NK-92 treated with Interleukin-12 subunit alpha and Interleukin-12 subunit beta, amount 100 ng/mL, for 24 hours (cell line): ENCODE results near the gene MAML2.
A peak's percentile ranks its signal among the peaks of the same experiment; 100 is the strongest.

Experiments used
- DNase-seq: peaks from one replicate; lab custom pipeline; 2025; lab: John Stamatoyannopoulos, UW

MAML2 gene

DNA sequence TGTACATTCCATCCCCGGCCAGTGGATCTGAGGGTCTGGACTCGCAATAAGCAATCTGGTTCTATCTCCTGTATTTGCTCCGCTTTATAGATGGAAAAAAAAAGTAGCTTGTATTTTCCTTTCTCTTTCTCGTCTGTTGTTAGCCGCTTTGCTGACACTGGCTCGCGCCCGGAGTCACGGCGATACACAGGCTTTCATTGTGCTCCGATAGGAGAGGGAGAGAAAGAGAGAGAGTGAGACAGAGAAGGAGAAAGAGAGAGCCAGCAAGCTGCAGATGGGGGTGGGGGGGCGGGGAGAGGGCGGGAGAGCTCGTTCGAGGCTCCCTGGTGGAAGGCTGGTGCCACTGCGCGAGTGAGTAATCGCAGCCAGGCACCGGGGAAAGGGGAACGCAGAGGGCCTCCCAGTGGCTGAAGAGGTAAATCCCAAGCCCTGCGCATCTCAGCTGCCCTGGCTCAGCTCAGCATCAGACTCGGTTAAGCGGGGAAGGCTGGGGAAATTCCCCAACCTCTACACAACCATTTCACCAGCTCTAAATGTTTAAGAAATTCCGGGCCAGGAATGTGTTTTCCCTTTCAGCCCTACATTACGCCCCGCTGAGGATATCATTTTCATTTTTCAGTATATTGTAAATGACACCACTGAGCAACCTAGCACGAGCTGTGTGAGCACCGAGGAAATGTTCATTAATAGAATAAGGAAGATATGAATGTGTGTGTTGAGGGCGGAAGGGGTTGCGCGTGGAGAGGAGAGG is at the start of gene MAML2:
Gene MAML2, minus strand, starts transcription at position 235 of the 751 bp plus-strand sequence. CDS start 1,300 bp downstream, outside the sequence.
- DNase-seq: peak; percentile 86

DNA sequence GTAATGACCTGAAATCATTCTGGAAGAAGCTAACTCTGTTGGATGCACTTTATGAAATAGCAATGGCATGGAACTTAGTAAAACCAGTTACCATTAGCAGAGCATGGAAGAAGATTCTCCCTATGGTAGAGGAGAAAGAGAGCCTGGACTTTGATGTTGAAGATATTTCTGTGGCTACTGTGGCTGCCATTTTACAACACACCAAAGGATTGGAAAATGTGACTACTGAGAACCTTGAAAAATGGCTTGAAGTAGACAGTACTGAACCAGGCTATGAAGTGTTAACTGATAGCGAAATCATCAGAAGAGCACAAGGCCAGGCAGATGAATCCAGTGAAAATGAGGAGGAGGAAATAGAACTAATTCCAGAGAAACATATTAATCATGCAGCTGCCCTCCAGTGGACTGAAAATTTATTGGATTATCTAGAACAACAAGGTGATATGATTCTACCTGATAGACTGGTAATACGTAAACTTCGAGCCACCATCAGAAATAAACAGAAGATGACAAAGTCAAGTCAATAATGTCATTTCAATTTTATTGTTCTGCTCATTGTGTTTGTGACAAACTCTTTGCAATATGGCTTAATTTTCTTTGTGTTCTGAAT is 48.8 kb upstream of the MAML2 start:
- DNase-seq: no peak

DNA sequence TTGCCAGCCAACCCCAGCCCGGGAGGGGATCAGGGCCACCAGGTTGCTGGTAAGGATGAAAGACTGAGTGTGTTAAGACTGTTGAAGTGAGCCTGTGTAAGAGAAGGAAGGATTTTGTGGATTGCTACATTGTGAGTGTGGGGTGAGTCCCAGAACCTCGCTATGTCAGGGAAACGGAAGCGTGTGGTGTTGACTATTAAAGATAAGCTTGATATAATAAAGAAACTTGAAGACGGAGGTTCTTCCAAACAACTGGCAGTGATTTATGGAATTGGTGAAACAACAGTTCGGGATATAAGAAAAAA is 47.4 kb upstream of the MAML2 start:
- DNase-seq: no peak

GRCh38 chr11:96389720-96390487 is 46.9 kb upstream of the MAML2 start, which contains the start of the genes CCDC82 and JRKL:
Gene CCDC82 (minus strand): TSS chr11:96389912. CDS start chr11:96384747, 5,165 bp downstream.
Gene JRKL (plus strand): TSS chr11:96390013. CDS start chr11:96390650, 637 bp downstream.
- DNase-seq: peak; percentile 94

GRCh38 chr11:96388891-96389719 is 46.1 kb upstream of the MAML2 start:
- DNase-seq: no peak

DNA sequence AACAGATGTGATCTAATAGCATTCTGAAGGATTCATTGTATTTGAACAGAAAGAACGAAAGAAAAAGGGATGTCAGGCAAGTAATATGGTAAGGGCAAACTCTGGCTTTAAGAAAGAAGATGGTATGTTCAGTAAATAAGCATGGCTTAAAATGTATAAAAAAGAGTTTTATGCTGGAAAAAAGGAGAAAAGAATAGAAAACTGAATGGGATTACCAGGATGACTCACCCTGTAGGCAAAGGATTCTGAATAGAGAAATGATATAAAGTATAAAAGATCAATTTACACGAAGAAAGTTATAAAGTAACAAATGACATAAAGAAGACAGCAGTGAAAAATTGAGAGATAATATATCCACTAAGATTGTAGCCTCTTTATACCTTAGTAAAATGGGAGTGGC is 42.2 kb upstream of the MAML2 start:
- DNase-seq: no peak

GRCh38 chr11:96384156-96384555 is 41.2 kb upstream of the MAML2 start:
- DNase-seq: no peak

DNA sequence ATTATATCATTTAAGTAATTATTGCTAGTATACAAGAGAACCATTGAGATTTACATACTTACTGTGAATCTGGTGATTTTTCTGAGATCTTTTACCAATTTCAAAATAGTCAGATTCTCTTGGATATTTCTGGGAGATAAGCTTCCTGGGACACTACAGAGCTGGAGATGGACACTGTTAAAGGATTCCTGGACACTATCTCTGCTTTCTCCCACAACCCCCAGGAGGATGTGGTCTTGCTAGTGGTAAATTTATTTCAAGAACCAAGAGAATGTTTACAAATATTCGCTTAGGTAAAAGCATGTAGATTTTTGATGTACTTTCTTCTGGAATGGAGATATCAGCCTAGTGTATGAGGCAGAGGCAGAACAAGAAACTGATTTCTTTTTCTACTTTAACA is 33.8 kb upstream of the MAML2 start:
- no peak for DNase-seq

DNA sequence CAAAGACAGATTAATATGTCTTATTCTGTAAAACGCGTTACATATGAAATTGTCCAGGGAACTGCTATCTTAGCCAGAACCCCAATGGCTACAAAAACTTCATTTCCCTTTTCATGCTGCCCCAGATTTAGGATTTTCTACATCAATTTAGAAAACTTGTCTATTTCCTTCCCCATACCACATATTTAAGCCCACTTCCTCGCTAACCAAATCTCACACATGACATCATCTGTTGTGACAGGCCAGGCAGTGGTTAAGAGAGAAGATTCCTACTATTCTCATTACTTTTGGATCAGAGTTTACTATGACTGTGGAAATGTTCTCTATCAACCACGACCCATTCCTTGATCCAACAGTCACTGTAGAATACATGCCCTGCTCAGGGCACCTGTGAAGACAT is 30.8 kb upstream of the MAML2 start:
- DNase-seq: no peak

- no peak for DNase-seq
Observed at GRCh38 chr11:96367342-96367741, 24.3 kb upstream of the MAML2 start.

GRCh38 chr11:96366024-96366423 is 23.0 kb upstream of the MAML2 start:
- no peak for DNase-seq

DNA sequence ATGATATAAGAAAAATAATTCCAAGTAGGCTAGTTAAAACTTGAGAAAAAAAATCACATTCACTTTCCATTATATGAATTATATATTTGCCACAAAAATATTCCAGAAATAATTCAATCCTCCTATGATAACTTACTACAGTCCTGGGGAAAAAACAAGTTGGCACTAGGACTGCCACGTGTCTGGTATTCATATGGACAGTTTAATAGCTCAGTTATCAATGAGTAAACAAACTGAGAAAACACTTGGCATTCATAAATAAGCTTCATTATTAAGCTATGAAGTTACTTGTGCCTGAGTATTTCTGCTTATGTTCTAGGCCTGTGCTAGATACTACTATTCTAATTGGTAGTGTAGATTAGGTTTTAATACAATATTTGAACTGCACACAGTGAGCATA is 22.5 kb upstream of the MAML2 start:
- no peak for DNase-seq

DNA sequence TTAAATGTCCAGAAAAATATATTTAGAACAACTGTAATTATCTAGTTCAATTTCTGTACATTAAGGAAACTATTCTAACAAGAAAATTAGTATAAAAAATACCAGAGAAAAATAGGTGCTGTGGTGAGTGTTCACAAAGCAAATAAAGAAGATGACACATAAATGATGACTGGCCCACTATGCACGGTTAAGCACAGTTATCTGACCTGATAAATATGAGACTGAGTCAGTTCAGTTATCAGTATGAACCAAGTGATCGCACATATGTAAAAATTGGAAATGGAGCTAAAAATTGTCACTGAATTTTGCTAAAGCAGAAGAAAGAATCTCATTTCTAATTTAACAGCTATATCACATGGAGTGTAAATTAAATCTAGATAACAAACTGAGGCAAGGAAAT is 18.8 kb upstream of the MAML2 start:
- no peak for DNase-seq

- no peak for DNase-seq
Observed at GRCh38 chr11:96358321-96358720, 15.3 kb upstream of the MAML2 start.

DNA sequence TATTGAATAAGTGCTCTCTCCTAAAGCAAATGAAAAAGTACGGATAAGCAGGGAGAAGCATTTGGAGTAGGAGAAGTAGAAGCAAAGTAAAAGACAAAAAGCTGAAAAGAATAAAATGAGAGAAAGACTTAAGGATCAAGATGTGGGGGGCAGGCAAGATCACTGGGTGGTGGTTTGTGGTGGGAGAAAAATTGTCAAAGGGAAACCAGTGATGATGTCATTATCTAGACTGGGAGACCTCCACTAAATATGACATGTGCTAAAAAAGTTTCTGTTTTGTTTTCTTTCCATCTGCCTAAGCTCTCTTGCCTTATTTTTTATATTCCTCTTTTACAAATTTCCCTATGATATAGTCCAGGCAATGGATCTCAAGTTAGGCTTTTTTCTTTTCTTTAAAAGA is 14.8 kb upstream of the MAML2 start:
- no peak for DNase-seq

GRCh38 chr11:96356848-96357247 is 13.9 kb upstream of the MAML2 start:
- no peak for DNase-seq

- DNase-seq: no peak
Observed at GRCh38 chr11:96342014-96342960, 708 bp downstream of the MAML2 start.

DNA sequence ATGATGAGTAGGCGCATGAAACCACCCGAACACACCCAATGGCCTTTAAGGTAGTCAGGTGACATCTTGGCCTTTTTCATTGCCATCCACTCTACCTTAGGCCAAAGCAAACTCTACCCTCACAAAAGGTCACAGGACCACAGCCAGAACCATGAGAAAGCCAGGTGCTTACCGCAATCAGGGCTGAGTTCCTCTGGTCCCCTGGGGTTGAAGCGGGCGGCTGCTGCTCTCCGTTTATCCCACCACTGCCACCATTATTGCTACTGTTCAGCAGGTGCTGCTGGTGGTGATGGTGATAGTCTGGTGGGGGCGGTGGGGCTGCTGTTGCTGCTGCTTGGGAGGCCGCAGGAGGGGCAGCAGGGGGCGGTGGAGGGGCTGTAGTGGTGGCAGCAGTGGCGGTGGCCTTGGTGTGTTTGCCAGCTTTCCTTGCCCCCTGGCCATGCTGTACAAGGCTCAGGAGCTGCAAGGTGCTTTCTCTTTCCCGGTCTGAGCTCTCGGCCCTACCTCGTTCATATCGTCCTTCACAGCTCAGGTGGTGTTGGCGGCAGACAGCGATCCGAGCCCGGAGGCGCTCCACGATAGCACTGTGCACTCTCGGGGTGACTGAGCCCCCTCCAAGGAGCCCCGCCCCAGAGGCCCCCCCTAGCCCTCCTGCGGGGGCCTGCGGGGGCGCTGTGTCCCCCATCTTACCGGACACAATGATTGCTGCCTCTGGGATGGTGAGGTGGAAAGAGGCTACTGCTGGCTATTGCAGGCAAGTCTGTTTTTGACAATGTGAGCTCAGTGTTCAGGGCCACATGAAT is 1.6 kb downstream of the MAML2 start:
- DNase-seq: peak; percentile 69

GRCh38 chr11:96340555-96340885 is 2.5 kb downstream of the MAML2 start:
- no peak for DNase-seq
